Parathyroid adenoma (tissue), 2 donors: ENCODE measurements around the gene NKIRAS2.

Experiments used
- H2AFZ ChIP-seq: fragments of 300-600 bp; sonication (generic); one replicate; pipeline ENCODE4 v1.7.0; 2017; ENCODE audit warnings: antibody characterized with exemption, mild to moderate bottlenecking
- H3K27ac ChIP-seq: fragments of 300-600 bp; sonication (generic); one replicate; pipeline ENCODE4 v1.7.0; 2017
- H3K27me3 ChIP-seq: fragments of 300-600 bp; sonication (generic); one replicate; pipeline ENCODE4 v1.7.0; 2017; ENCODE audit warnings: low read length; ENCODE audit not compliant: control insufficient read depth, insufficient read depth
- H3K36me3 ChIP-seq: fragments of 300-600 bp; sonication (generic); one replicate; pipeline ENCODE4 v1.7.0; 2017; ENCODE audit warnings: low read length; ENCODE audit not compliant: control insufficient read depth, insufficient read depth
- H3K4me1 ChIP-seq: fragments of 300-600 bp; sonication (generic); one replicate; pipeline ENCODE4 v1.7.0; 2017; ENCODE audit warnings: control low read depth
- H3K4me2 ChIP-seq: fragments of 300-600 bp; sonication (generic); one replicate; pipeline ENCODE4 v1.7.0; 2017; ENCODE audit warnings: low read length
- H3K4me3 ChIP-seq: fragments of 300-600 bp; sonication (generic); one replicate; pipeline ENCODE4 v1.7.0; 2017; ENCODE audit warnings: low read depth, low read length
- H3K79me2 ChIP-seq: fragments of 300-600 bp; sonication (generic); one replicate; pipeline ENCODE4 v1.7.0; 2017; ENCODE audit warnings: control low read depth
- H3K9ac ChIP-seq: fragments of 300-600 bp; sonication (generic); one replicate; pipeline ENCODE4 v1.7.0; 2017; ENCODE audit warnings: mild to moderate bottlenecking
- H3K9me3 ChIP-seq: fragments of 300-600 bp; sonication (generic); one replicate; pipeline ENCODE4 v1.7.0; 2017; ENCODE audit warnings: low read length; ENCODE audit not compliant: control insufficient read depth
- TF ChIP-seq, protein P1 (sequence below): fragments of 300-600 bp; sonication (generic); IDR thresholded peaks from one replicate; pipeline ENCODE4 v1.7.0; 2017; ENCODE audit warnings: antibody characterized with exemption, mild to moderate bottlenecking
- donor health status: primary hyperparathyroidism.

Gene NKIRAS2

DNA sequence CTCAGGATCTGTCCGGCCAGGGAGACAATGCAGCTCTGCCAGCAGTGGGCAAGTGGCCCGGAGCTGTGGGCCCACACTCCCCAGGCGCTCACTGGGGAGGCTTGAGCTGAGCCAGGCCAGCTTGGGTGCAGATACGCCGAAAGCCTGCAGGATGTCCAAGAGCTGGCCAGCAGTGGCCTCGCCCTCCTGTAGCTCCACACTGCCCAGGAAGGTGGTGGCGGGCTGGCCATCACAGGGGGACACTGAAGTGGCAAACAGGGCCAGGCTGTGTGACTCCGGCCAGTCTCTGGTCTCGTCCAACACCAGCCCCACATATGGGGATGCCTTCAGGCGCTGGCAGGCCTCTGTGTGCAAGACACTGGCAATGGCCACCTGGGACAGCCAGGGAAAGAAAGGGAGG, 20.9 kb downstream of the NKIRAS2 start:
- Histone ChIP-seq H3K9ac (no peak overlapping the region), H3K79me2 (no peaks in the 10 kb centered on the region), H3K27ac (no peak overlapping the region), H3K4me1 (no peaks in the 10 kb centered on the region), H3K36me3 (no peaks in the 10 kb centered on the region), H2AFZ (no peak overlapping the region), H3K4me2 (no peak overlapping the region), H3K4me3 (no peak overlapping the region), H3K9me3 (no peaks in the 10 kb centered on the region), H3K27me3 (no peaks in the 10 kb centered on the region)
- TF ChIP-seq, protein P1, sequence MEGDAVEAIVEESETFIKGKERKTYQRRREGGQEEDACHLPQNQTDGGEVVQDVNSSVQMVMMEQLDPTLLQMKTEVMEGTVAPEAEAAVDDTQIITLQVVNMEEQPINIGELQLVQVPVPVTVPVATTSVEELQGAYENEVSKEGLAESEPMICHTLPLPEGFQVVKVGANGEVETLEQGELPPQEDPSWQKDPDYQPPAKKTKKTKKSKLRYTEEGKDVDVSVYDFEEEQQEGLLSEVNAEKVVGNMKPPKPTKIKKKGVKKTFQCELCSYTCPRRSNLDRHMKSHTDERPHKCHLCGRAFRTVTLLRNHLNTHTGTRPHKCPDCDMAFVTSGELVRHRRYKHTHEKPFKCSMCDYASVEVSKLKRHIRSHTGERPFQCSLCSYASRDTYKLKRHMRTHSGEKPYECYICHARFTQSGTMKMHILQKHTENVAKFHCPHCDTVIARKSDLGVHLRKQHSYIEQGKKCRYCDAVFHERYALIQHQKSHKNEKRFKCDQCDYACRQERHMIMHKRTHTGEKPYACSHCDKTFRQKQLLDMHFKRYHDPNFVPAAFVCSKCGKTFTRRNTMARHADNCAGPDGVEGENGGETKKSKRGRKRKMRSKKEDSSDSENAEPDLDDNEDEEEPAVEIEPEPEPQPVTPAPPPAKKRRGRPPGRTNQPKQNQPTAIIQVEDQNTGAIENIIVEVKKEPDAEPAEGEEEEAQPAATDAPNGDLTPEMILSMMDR, result no peak

DNA sequence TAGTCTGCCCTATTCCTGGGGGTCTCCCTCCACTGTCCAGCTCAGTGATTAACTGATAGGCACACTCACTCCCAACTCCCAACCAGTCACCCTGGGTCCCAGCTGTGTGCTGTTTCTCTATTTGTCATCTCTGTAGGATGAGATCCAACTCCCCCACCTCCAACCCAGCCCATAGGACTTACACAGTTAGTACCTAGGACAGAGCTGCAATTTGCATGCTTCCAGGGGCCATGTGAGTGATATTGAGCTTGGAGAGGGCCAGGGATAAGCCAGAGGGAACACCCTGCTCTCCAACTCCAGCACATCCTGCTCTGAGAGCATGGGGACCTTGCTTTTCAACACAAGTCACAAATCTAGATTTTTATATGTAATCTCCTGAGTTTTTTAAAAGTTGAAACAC, 21.7 kb downstream of the NKIRAS2 start:
- Histone ChIP-seq H3K9me3 (no peaks in the 10 kb centered on the region), H3K4me1 (no peaks in the 10 kb centered on the region), H3K9ac (no peak overlapping the region), H3K36me3 (no peaks in the 10 kb centered on the region), H3K4me2 (no peak overlapping the region), H3K4me3 (no peak overlapping the region), H3K79me2 (no peaks in the 10 kb centered on the region), H2AFZ (no peak overlapping the region), H3K27me3 (no peaks in the 10 kb centered on the region), H3K27ac (no peak overlapping the region)
- TF ChIP-seq, protein P1, result no peak

DNA sequence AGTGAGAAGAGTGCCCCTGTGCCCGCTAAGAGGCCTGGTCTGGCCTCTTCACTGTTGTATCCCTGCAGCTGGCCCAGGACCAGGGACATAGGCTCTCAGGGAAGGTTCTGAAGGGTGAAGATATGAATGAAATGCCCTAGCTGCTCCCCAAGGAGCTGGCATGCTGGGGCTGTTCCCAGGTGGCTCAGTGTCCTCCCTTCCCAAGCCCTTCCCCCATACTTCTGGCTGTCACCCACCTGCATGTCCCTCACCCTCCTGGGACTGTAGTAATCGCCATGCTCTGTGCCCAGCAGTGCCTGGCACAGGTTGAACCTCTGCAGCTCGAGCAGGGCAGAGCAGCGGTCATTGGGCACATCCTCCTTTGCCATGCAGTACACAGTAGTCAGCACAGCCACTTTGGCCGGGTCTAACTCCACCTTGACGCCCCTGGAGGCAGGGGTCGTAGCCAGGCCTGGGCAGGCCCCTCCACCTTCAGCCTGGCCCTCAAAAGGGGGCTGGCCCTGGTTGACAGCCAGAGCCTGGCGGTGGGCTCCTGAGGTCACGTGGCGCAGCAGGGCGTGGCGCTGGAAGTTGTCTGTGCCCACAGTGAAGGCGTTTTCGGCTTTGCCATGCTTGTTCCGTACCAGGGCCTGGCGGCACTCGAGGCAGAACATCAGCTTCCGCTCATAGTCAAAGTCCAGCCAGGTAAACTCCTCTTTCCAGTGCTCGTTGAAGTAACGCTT, 22.9 kb downstream of the NKIRAS2 start:
- no peaks in the 10 kb centered on the region for H3K36me3 ChIP-seq
- TF ChIP-seq, protein P1, result no peak
- no peak overlapping the region for H3K4me3 ChIP-seq
- H3K9ac ChIP-seq, result no peak overlapping the region
- no peaks in the 10 kb centered on the region for H3K9me3 ChIP-seq
- H3K4me2 ChIP-seq, result no peak overlapping the region
- no peak overlapping the region for H3K27ac ChIP-seq
- no peaks in the 10 kb centered on the region for H3K4me1 ChIP-seq
- H3K27me3 ChIP-seq, result no peaks in the 10 kb centered on the region
- no peak overlapping the region for H2AFZ ChIP-seq
- no peaks in the 10 kb centered on the region for H3K79me2 ChIP-seq

DNA sequence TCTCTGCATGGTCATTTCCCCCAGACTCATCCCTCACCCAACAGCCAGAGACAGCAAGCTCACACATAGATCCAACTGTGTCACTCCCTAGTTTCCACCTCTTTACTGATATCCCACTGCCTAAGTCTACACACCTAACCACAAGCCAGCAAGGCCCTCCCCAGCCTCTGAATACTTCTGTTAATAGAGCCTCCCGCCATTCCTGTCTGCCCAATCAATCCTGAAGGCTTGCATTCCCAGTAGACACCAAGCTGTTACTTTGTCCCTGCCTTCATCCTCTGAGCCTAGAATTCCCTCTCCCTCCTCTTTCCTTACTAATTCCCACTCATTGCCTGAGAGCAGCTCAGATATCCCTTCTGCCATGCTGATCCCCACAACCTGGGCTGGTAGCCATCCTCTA, 25.8 kb downstream of the NKIRAS2 start:
- Histone ChIP-seq H3K4me3 (no peak overlapping the region), H3K4me1 (peaks cover 4% of the 10 kb centered on the region), H3K9me3 (no peaks in the 10 kb centered on the region), H3K27ac (no peak overlapping the region), H3K79me2 (no peaks in the 10 kb centered on the region), H3K36me3 (no peaks in the 10 kb centered on the region), H2AFZ (no peak overlapping the region), H3K9ac (no peak overlapping the region), H3K27me3 (no peaks in the 10 kb centered on the region), H3K4me2 (no peak overlapping the region)
- TF ChIP-seq, protein P1, result no peak

DNA sequence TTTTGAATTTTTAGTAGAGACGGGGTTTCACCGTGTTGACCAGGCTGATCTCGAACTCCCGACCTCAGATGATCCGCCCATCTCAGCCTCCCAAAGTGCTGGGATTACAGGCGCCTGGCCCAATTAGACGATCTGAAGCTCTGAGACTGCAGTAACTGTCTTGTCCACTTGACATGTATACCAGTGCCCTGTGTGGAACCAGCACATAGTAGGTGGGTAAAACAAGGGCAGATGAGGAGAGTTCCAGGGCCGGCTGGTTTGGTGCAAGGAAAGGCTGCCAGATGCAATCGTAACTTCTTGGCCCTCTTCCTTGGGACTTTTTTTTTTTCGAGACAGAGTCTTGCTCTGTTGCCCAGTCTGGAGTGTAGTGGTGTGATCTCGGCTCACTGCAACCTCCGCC, 27.5 kb downstream of the NKIRAS2 start:
- no peaks in the 10 kb centered on the region for H3K9me3 ChIP-seq
- no peak overlapping the region for H3K9ac ChIP-seq
- no peak overlapping the region for H2AFZ ChIP-seq
- no peak overlapping the region for H3K27ac ChIP-seq
- H3K4me1 ChIP-seq, result peaks cover 4% of the 10 kb centered on the region
- no peaks in the 10 kb centered on the region for H3K36me3 ChIP-seq
- no peak overlapping the region for H3K4me3 ChIP-seq
- H3K4me2 ChIP-seq, result no peak overlapping the region
- TF ChIP-seq, protein P1, result no peak
- no peaks in the 10 kb centered on the region for H3K79me2 ChIP-seq
- no peaks in the 10 kb centered on the region for H3K27me3 ChIP-seq
